SK-N-MC (cell line): ENCODE results near the gene LGALS1.

ENCODE experiments used
- EZH2 ChIP-seq: fragments of 200-600 bp; sonication (generic); IDR thresholded peaks from one replicate; pipeline ENCODE4 v1.6.1; 2017; ENCODE audit warnings: antibody characterized with exemption
- POLR2AphosphoS5 ChIP-seq: IDR thresholded peaks from 2 replicates; pipeline ENCODE4 v1.6.1; 2012; ENCODE audit warnings: mild to moderate bottlenecking, low read depth, low read length, borderline replicate concordance

DNA sequence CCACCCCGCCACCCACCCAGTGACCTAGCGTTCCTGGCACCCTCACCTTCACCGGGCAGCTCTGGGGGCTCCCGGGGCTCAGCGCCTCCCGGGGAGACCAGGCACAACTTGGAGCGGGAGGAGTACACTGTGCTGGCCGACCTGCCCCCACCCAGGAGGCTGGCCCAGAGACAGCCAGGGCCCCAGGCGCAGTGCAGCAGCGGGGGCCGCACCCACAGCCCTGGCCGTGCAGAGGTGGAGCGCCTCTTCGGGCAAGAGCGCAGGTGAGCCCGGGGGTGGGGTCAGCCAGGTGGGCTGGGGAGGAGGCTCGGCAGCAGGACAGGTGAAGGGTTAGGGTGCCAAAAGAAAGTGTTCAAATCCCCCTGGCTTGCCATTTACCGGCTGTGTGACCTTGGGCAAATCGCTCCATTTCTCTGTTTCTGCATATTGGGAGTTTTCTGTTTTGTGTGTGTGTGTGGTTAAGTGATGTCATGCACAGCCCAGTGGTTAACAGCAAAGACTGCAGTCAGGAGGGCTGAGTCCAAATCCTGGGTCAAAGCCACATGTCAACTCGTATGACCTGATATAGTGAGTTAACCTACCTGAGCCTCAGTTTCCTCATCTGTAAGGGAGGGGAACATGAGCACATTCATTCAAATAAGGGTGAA lies 50.9 kb downstream of the LGALS1 start:
- no peak for TF ChIP-seq POLR2AphosphoS5
- TF ChIP-seq EZH2: no peak
